Right ventricle myocardium superior (tissue), 1 donor: ENCODE data around the gene PSMC1. TPM values are rescaled to one million over a fixed set of nuclear protein-coding genes. Genes with fewer than 3 reads are reported as not detected.

Experiments
- total RNA-seq: library from RNA; stranded (reverse); fragmentation: NEBNext Ultra II Directional; extraction: Animal tissue kit (Norgen Biotek cat#: 25700); gene quantifications from one replicate; pipeline ENCODE4 v1.2.1, GENCODE V29; 2021
- donor health status: DM: no; HTN: yes; CAD: no; lungs with severe emphysema.

Gene PSMC1
- total RNA-seq, 1 donor from 2014 or later = 132 TPM

Other genes with a start within 250 kb of the PSMC1 start
- 4.7 TPM for gene KCNK13, start 194.6 kb upstream of the PSMC1 start, total RNA-seq
- gene NRDE2, start 75.4 kb downstream of the PSMC1 start, total RNA-seq = 9.5 TPM
- gene CALM1, start 140.5 kb downstream of the PSMC1 start, total RNA-seq = 575 TPM